GM19463 (cell line): ENCODE results near the gene ARL2BP.
A peak's percentile ranks its signal among the peaks of the same experiment; 100 is the strongest.

ENCODE experiments used
- ATAC-seq: cut with Tn5 transposase; IDR thresholded peaks from one replicate; pipeline ENCODE4 v1.9.1; 2021; ENCODE audit warnings: mild to moderate bottlenecking, moderate library complexity; ENCODE audit not compliant: unreplicated experiment

The ARL2BP gene

DNA sequence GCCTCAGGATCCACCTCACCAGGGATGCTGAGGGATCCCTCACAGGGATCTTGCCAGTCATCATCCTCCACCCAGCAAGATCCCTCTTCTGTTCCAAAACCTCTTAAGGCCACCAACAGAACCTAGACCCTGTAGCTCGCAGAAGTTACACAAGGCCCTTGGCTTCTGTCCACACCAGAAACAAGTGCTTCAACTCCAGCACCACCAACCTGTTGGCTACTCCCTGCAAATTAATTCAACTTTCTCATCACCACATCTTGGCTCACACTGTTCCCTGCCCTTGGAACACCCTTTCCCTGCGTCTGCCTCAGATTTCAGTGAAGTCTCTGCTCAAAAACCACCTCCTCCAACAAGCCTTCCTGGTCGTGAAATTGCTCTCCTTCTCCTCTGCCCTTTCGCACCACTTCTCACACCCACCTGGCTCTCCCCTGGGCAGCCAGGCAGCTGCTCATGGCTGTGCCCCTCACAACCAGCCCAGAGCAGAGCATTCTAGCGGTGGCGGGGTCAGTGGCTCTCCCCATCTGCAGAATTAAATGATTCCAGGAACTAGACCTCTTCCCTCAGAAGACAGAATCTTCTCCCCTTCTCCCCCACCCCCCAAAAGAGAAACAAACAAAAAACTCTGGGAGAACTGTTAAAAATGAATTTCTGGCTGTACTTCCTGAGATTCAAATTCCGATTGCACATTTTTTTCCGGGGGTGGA is 37.6 kb downstream of the ARL2BP start:
- ATAC-seq, result no peak

GRCh38 chr16:57283214-57283958 is 38.3 kb downstream of the ARL2BP start:
- no peak for ATAC-seq

DNA sequence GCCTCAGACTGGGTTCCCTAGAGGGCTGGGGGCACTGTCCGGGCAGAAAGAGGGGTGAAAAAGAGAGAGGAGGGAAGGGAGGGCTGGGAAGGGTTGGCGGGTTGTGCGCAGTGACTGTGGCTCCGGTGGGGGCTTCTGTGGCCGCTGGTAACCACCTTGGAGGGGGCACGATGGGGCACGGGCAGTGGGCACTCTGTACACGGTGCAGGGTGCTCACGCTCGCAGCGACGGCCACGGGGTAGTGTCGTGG is 38.8 kb downstream of the ARL2BP start:
- no peak for ATAC-seq

- peak; percentile 64 for ATAC-seq
These were observed 39.3 kb downstream of the ARL2BP start, which contains the start of gene PLLP for GRCh38 chr16:57284209-57284951. Gene PLLP, minus strand, starts transcription at chr16:57284672. Its CDS starts 132 bp downstream, at chr16:57284540.

- ATAC-seq, result no peak
These were observed 39.9 kb downstream of the ARL2BP start for GRCh38 chr16:57284952-57285363.

DNA sequence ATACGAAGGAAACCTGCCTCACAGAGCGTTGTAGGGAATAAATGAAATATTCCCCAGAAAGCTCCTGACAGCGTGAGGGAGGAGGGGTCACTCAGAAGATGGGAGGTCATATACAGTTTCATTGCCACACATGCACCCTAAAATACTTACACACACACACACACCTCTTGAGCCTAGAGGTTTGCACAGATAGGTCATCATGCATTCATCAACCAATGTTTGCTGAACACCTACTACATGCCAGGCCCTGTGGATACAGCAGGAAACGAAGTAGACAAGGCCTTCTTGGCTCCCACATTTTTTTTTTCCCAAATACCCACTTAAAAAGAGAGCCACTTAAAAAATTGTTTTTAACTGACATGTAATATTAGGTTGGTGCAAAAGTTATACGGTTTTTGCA is 40.3 kb downstream of the ARL2BP start:
- ATAC-seq, result no peak

GRCh38 chr16:57289391-57290257 is 44.6 kb downstream of the ARL2BP start:
- no peak for ATAC-seq

GRCh38 chr16:57297856-57298255 is 52.8 kb downstream of the ARL2BP start:
- ATAC-seq, result no peak

- peak; percentile 10 for ATAC-seq
These were observed 54.1 kb downstream of the ARL2BP start for GRCh38 chr16:57299009-57299718.

- peak; percentile 45 for ATAC-seq
These were observed 54.8 kb downstream of the ARL2BP start for GRCh38 chr16:57299719-57300386.

- ATAC-seq, result peak; percentile 73
These were observed 55.5 kb downstream of the ARL2BP start for GRCh38 chr16:57300387-57301125.

DNA sequence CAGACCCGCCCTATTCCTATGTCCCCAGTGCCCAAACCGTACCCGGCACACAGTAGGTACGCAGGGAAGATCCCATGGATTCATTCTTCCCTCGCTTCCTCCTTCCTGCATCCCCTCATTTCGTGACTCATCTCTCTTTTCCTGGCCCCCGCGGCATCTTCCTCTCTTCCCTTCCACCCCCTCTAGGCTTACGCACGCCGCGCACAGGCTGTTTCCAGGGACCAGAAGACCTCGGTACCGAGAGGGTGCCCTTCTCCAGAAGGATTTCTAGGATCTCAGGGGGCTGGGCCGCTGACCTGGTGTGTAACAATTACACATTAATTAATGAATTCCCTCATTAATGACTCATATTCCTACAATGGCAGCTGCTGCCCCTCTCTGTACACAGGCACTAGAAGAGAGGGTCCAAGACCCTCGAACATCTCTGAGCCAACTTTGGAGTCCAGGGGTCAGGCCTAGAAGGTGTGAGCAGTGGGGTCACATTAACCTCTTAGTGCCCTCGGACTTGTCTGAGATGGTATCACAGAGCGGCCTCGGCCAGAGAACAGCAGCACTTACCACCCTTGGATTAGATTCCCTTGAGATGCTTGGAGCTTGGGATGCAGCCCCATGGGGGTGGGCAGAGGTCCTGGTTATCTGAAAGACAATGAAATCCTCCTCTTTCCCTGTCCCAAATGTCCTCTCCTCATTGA is 56.2 kb downstream of the ARL2BP start:
- no peak for ATAC-seq
